Transverse colon (tissue), 4 donors: ENCODE data around the gene AP1M2. TPM values are rescaled to one million over a fixed set of nuclear protein-coding genes. Genes with fewer than 3 reads are reported as not detected.
A peak's percentile ranks its signal among the peaks of the same experiment; 100 is the strongest.
"Not testable (repeated sequence)": the region's sequence is repeated elsewhere in the genome, so short reads cannot be mapped to it uniquely, and the experiment has no call there.

ENCODE experiments used
- DNase-seq: peaks from one replicate; pipeline ENCODE4 v3.0.0-alpha.2; 2019
- H3K27ac ChIP-seq, 4 donors: fragments of 200-600 bp; sonication (generic); 2 replicates each; pipeline ENCODE4 v1.5.1; 2016 to 2018; ENCODE audit warnings: inconsistent platforms in 4 of 4
- H3K27me3 ChIP-seq: fragments of 200-600 bp; sonication (generic); 2 replicates; pipeline ENCODE4 v1.5.1; 2017; ENCODE audit warnings: inconsistent platforms
- H3K36me3 ChIP-seq, 4 donors: fragments of 200-600 bp; sonication (generic); 2 replicates each; pipeline ENCODE4 v1.5.1; 2017 to 2019; ENCODE audit warnings: inconsistent platforms in 4 of 4
- H3K4me1 ChIP-seq, 4 donors: fragments of 200-600 bp; sonication (generic); 2 replicates each; pipeline ENCODE4 v1.5.1; 2017 to 2020; ENCODE audit warnings: inconsistent platforms in 4 of 4
- H3K4me3 ChIP-seq, 4 donors: fragments of 200-600 bp; sonication (generic); 1 replicate in 1 of 4; 2 replicates in 3 of 4; pipeline versions ENCODE4 v1.5.1 to v1.6.1; 2017 to 2019; ENCODE audit warnings: inconsistent platforms in 4 of 4
- H3K9me3 ChIP-seq, 2 donors: fragments of 200-600 bp; sonication (generic); 2 replicates each; pipeline ENCODE4 v1.5.1; 2017 to 2019; ENCODE audit warnings: inconsistent platforms in 2 of 2
- CTCF ChIP-seq, 5 experiments: fragments of 200-600 bp in 3 of 5; fragments of 450-650 bp in 2 of 5; sonication (generic) in 3 of 5; IDR thresholded peaks; 1 replicate in 2 of 5; 2 replicates in 3 of 5; pipeline ENCODE4 v1.5.1; 2016 to 2017; ENCODE audit warnings: antibody characterized with exemption in 5 of 5, inconsistent platforms in 3 of 5, mild to moderate bottlenecking in 2 of 5, moderate library complexity in 1 of 5
- EP300 ChIP-seq: sonication (generic); formaldehyde crosslinking; IDR thresholded peaks from one replicate; pipeline ENCODE4 v1.6.1; 2017; ENCODE audit warnings: antibody characterized with exemption, low read depth
- POLR2A ChIP-seq: fragments of 450-650 bp; IDR thresholded peaks from one replicate; pipeline ENCODE4 v1.6.1; 2016; ENCODE audit warnings: antibody characterized with exemption, mild to moderate bottlenecking, moderate library complexity
- POLR2AphosphoS5 ChIP-seq, 3 donors: sonication (generic); formaldehyde crosslinking; IDR thresholded peaks; one replicate each; pipeline ENCODE4 v1.6.1; 2016; ENCODE audit warnings: antibody characterized with exemption in 3 of 3
- WGBS, 2 donors: methylation state at CpG; one replicate each; pipeline ENCODE4 v1.1.5; 2018; ENCODE audit warnings: low coverage in 1 of 2; 5-methylcytosine and 5-hydroxymethylcytosine counted together
- in situ Hi-C, 4 donors: fragments of 200-750 bp; cut with MboI; loops; one replicate each; pipeline versions ENCODE4 v1.15.0 to v1.15.1; 2017; ENCODE audit warnings: low sequenced_read_pairs in 3 of 4, low pct_ligation_motif_present in 1 of 4, low pct_unique_long_range_greater_than_20kb in 1 of 4
- intact Hi-C: fragments of 100-400 bp; cut with DNase I; formaldehyde crosslinking; loops from one replicate; pipeline ENCODE4 v1.15.1; 2023; ENCODE audit warnings: low total_unique reads
- total RNA-seq, 4 donors: library from RNA; depleted of rRNA; stranded (reverse); fragments of >200 nt; gene quantifications; one replicate each; pipeline ENCODE4 v1.1.0, GENCODE V29; 2016

AP1M2 gene
- total RNA-seq, 4 donors from 2014 or later: 22.8 to 111 (median 63.1) TPM

DNA sequence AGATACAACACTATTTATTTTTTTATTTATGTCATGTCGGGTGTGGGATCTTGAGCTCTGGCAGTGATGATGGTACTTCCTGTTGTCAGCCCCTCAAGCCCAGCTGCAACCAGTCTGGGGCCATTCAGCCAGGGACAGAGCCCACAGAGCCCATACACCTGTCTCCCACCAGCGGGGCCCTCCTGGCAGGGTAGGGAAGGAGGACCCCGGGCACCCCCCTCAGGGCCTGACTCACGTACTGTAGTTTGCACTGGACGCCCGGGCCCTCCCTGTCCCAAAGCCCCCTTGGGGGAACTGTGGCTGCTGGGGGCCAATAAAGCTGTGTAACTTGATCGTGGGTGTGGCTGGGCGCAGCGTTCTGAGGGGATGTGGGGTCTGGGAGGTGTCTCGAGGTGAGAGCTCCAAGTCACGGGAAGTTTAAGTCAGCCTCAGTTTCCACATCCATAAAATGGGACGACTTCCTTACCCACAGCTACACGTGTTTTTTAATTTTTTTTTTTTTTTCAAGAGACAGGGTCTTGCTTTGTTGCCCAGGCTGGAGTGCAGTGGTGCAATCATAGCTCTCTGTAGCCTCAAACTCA lies 33.9 kb downstream of the AP1M2 start:
- Histone ChIP-seq H3K9me3 (no peaks in the 10 kb centered on the region), H3K27me3 (no peaks in the 10 kb centered on the region), H3K4me3 (no peak overlapping the region), H3K4me1 (peaks cover 3 to 41% (median 13%) of the 10 kb centered on the region in 4 donors), H3K27ac (peak overlapping the region; percentile 30 to 48 (median 34)), H3K36me3 (peaks cover 0 to 43% (median 17%) of the 10 kb centered on the region in 4 donors)
- no peak for DNase-seq
- intact Hi-C loops (no loop called here), in situ Hi-C loops (no loop called here)
- no peak for TF ChIP-seq EP300
- TF ChIP-seq POLR2AphosphoS5 (IDR thresholded peaks at IDR 0.05): no peak
- no peak for TF ChIP-seq CTCF (IDR thresholded peaks at IDR 0.05)
- no peak for TF ChIP-seq POLR2A
- 44 to 65% methylated on average over 7 to 13 of the region's 13 CpGs for WGBS, 2 donors

GRCh38 chr19:10552510-10553053 lies 34.5 kb downstream of the AP1M2 start:
- WGBS, 2 donors: 35 to 75% methylated on average over 4 to 12 of the region's 12 CpGs
- intact Hi-C loops (no loop called here), in situ Hi-C loops (no loop called here)
- no peaks in the 10 kb centered on the region for H3K27me3 ChIP-seq
- H3K4me1 ChIP-seq: peaks cover 3 to 41% (median 13%) of the 10 kb centered on the region in 4 donors
- TF ChIP-seq CTCF (IDR thresholded peaks at IDR 0.05) (no peak), POLR2AphosphoS5 (IDR thresholded peaks at IDR 0.05) (peak in 1 of 3 donors; percentile 5)
- no peaks in the 10 kb centered on the region for H3K9me3 ChIP-seq
- H3K4me3 ChIP-seq: no peak overlapping the region
- H3K27ac ChIP-seq: peak overlapping the region; percentile 34 to 55 (median 42)
- H3K36me3 ChIP-seq: peaks cover 0 to 44% (median 17%) of the 10 kb centered on the region in 4 donors
- DNase-seq: no peak

GRCh38 chr19:10551698-10552301 lies 35.3 kb downstream of the AP1M2 start:
- no peak overlapping the region for H3K4me3 ChIP-seq
- peak overlapping the region; percentile 3 to 68 (median 44) for H3K27ac ChIP-seq
- no peak for TF ChIP-seq CTCF (IDR thresholded peaks at IDR 0.05)
- TF ChIP-seq POLR2A: no peak
- TF ChIP-seq POLR2AphosphoS5 (IDR thresholded peaks at IDR 0.05): no peak
- no peak for TF ChIP-seq EP300
- H3K27me3 ChIP-seq: no peaks in the 10 kb centered on the region
- in situ Hi-C loops: no loop called here
- no peaks in the 10 kb centered on the region for H3K9me3 ChIP-seq
- intact Hi-C loops: no loop called here
- peaks cover 0 to 49% (median 17%) of the 10 kb centered on the region in 4 donors for H3K36me3 ChIP-seq
- DNase-seq: peak; percentile 46
- peaks cover 3 to 41% (median 13%) of the 10 kb centered on the region in 4 donors for H3K4me1 ChIP-seq
- 87 to 93% methylated on average over 9 to 12 of the region's 12 CpGs for WGBS, 2 donors

DNA sequence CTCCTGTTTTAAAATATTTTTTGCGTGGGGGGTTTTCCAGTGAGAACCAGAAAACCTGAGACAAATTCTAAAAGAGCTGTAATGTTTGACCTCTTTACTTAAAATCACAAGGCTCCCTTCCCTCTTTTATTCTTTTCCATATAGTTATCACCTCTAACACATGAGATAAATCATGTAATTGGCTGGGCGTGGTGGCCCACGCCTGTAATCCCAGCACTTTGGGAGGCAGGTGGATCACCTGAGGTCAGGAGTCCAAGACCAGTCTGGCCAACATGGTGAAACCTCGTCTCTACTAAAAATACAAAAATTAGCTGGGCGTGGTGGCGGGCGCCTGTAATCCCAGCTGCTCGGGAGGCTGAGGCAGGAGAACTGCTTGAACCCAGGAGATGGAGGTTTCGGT lies 36.1 kb downstream of the AP1M2 start:
- Histone ChIP-seq H3K36me3 (peaks cover 0 to 50% (median 17%) of the 10 kb centered on the region in 4 donors), H3K27ac (peak overlapping the region; percentile 35 to 68 (median 56)), H3K4me1 (peaks cover 3 to 44% (median 13%) of the 10 kb centered on the region in 4 donors)
- WGBS, 2 donors: 60 to 69% methylated on average over 4 to 9 of the region's 9 CpGs
- H3K9me3 ChIP-seq, H3K27me3 ChIP-seq, intact Hi-C loops, in situ Hi-C loops, H3K4me3 ChIP-seq: not testable (repeated sequence)
- peak in 1 of 3 donors; percentile 42 for TF ChIP-seq POLR2AphosphoS5 (IDR thresholded peaks at IDR 0.05)
- peak; percentile 66 for DNase-seq
